Effector memory CD8-positive, alpha-beta T cell (primary cell): ENCODE data around the gene NOD1.
"Not testable (repeated sequence)": the region's sequence is repeated elsewhere in the genome, so short reads cannot be mapped to it uniquely, and the experiment has no call there.

ENCODE experiments used
- ATAC-seq: fragments of 150-1000 bp; cut with Tn5 transposase; replicated peaks from 2 replicates; pipeline ENCODE4 v1.10.0; 2021; ENCODE audit warnings: mild to moderate bottlenecking, moderate library complexity
- DNase-seq, 3 experiments: peaks; one replicate each; pipeline ENCODE4 v3.0.0; 2021
- H3K27ac Mint-ChIP-seq, 2 donors: one replicate each; pipeline ENCODE4 v1.8.0; 2022; ENCODE audit warnings: mild to moderate bottlenecking in 2 of 2, mixed read lengths in 2 of 2, moderate library complexity in 2 of 2
- H3K27me3 Mint-ChIP-seq, 2 donors: one replicate each; pipeline ENCODE4 v1.8.0; 2022; ENCODE audit warnings: mixed read lengths in 2 of 2
- H3K36me3 Mint-ChIP-seq: one replicate; pipeline ENCODE4 v1.8.0; 2022; ENCODE audit warnings: mild to moderate bottlenecking, moderate library complexity, mixed read lengths; ENCODE audit not compliant: insufficient read depth
- H3K4me1 Mint-ChIP-seq, 2 donors: one replicate each; pipeline ENCODE4 v1.8.0; 2022; ENCODE audit warnings: low read depth in 2 of 2, mixed read lengths in 2 of 2
- H3K4me3 Mint-ChIP-seq, 2 donors: one replicate each; pipeline ENCODE4 v1.8.0; 2022; ENCODE audit warnings: mild to moderate bottlenecking in 2 of 2, mixed read lengths in 2 of 2, moderate library complexity in 2 of 2
- H3K9me3 Mint-ChIP-seq, 2 donors: one replicate each; pipeline ENCODE4 v1.8.0; 2022; ENCODE audit warnings: mixed read lengths in 2 of 2

Gene NOD1

GRCh38 chr7:30487371-30487770 lies 8.8 kb upstream of the NOD1 start:
- ATAC-seq (no peak), DNase-seq (no peak)
- Mint-ChIP-seq H3K36me3 (no peaks in the 10 kb centered on the region), H3K27ac (no peak overlapping the region), H3K4me1 (no peaks in the 10 kb centered on the region), H3K9me3 (peaks cover 1 to 9% of the 10 kb centered on the region in 2 donors), H3K4me3 (no peak overlapping the region), H3K27me3 (peaks cover 0 to 9% of the 10 kb centered on the region in 2 donors)

- Mint-ChIP-seq H3K9me3 (no peaks in the 10 kb centered on the region), H3K27ac (no peak overlapping the region), H3K4me1 (no peaks in the 10 kb centered on the region), H3K4me3 (no peak overlapping the region), H3K27me3 (no peaks in the 10 kb centered on the region), H3K36me3 (no peaks in the 10 kb centered on the region)
- ATAC-seq (no peak), DNase-seq (no peak)
Observed at GRCh38 chr7:30485667-30486066, 7.1 kb upstream of the NOD1 start.

GRCh38 chr7:30481416-30481815 lies 2.8 kb upstream of the NOD1 start:
- peaks cover 5 to 18% of the 10 kb centered on the region in 2 donors for H3K4me1 Mint-ChIP-seq
- not testable (repeated sequence) for H3K27me3 Mint-ChIP-seq, H3K36me3 Mint-ChIP-seq, DNase-seq, H3K27ac Mint-ChIP-seq, H3K4me3 Mint-ChIP-seq, ATAC-seq, H3K9me3 Mint-ChIP-seq

- ATAC-seq = peak; percentile 57
Observed at GRCh38 chr7:30479202-30480120, 877 bp upstream of the NOD1 start.

GRCh38 chr7:30476459-30477145 lies 2.0 kb downstream of the NOD1 start:
- Mint-ChIP-seq H3K27ac (peak overlapping the region in 1 of 2 donors; percentile 74), H3K4me3 (peak overlapping the region in 1 of 2 donors; percentile 29), H3K9me3 (no peaks in the 10 kb centered on the region), H3K27me3 (no peaks in the 10 kb centered on the region), H3K36me3 (peaks cover 2% of the 10 kb centered on the region), H3K4me1 (peaks cover 40 to 52% of the 10 kb centered on the region in 2 donors)
- ATAC-seq = no peak
- DNase-seq = no peak

More at GRCh38 chr7:30479202-30480120, 877 bp upstream of the NOD1 start:
- peak in 2 of 3 experiments; percentile 12 to 14 for DNase-seq
- peaks cover 20 to 28% of the 10 kb centered on the region in 2 donors for H3K4me1 Mint-ChIP-seq
- H3K4me3 Mint-ChIP-seq = peak overlapping the region in 1 of 2 donors; percentile 95
- no peaks in the 10 kb centered on the region for H3K36me3 Mint-ChIP-seq
- H3K27ac Mint-ChIP-seq = no peak overlapping the region
- H3K27me3 Mint-ChIP-seq = no peaks in the 10 kb centered on the region
- H3K9me3 Mint-ChIP-seq = no peaks in the 10 kb centered on the region

GRCh38 chr7:30475580-30475979 lies 3.0 kb downstream of the NOD1 start:
- ATAC-seq (no peak), DNase-seq (no peak)
- peaks cover 2% of the 10 kb centered on the region for H3K36me3 Mint-ChIP-seq
- H3K9me3 Mint-ChIP-seq = no peaks in the 10 kb centered on the region
- no peaks in the 10 kb centered on the region for H3K27me3 Mint-ChIP-seq
- no peak overlapping the region for H3K4me3 Mint-ChIP-seq
- H3K4me1 Mint-ChIP-seq = peaks cover 45 to 61% of the 10 kb centered on the region in 2 donors
- H3K27ac Mint-ChIP-seq = peak overlapping the region; percentile 73 to 74

GRCh38 chr7:30474893-30475292 lies 3.7 kb downstream of the NOD1 start:
- Mint-ChIP-seq H3K9me3 (no peaks in the 10 kb centered on the region), H3K4me3 (no peak overlapping the region), H3K36me3 (peaks cover 2% of the 10 kb centered on the region), H3K27ac (no peak overlapping the region), H3K4me1 (peaks cover 48 to 62% of the 10 kb centered on the region in 2 donors), H3K27me3 (no peaks in the 10 kb centered on the region)
- DNase-seq (no peak), ATAC-seq (no peak)

GRCh38 chr7:30474485-30474884 lies 4.1 kb downstream of the NOD1 start:
- no peak for ATAC-seq
- Mint-ChIP-seq H3K4me3 (no peak overlapping the region), H3K36me3 (peaks cover 3% of the 10 kb centered on the region), H3K27ac (no peak overlapping the region), H3K27me3 (no peaks in the 10 kb centered on the region), H3K9me3 (no peaks in the 10 kb centered on the region), H3K4me1 (peaks cover 48 to 60% of the 10 kb centered on the region in 2 donors)
- no peak for DNase-seq

- Mint-ChIP-seq H3K4me3 (no peak overlapping the region), H3K9me3 (no peaks in the 10 kb centered on the region), H3K27ac (peak overlapping the region in 1 of 2 donors; percentile 56), H3K27me3 (no peaks in the 10 kb centered on the region), H3K4me1 (peaks cover 54 to 60% of the 10 kb centered on the region in 2 donors), H3K36me3 (peaks cover 6% of the 10 kb centered on the region)
- ATAC-seq = no peak
- no peak for DNase-seq
Observed at GRCh38 chr7:30473903-30474302, 4.7 kb downstream of the NOD1 start.

- DNase-seq (no peak), ATAC-seq (no peak)
- Mint-ChIP-seq H3K4me1 (peaks cover 59 to 64% of the 10 kb centered on the region in 2 donors), H3K27me3 (no peaks in the 10 kb centered on the region), H3K9me3 (no peaks in the 10 kb centered on the region), H3K36me3 (peaks cover 6% of the 10 kb centered on the region), H3K4me3 (peak overlapping the region in 1 of 2 donors; percentile 67), H3K27ac (peak overlapping the region in 1 of 2 donors; percentile 56)
Observed at GRCh38 chr7:30472784-30473775, 5.5 kb downstream of the NOD1 start.

- ATAC-seq (peak; percentile 50), DNase-seq (no peak)
- no peaks in the 10 kb centered on the region for H3K9me3 Mint-ChIP-seq
- peak overlapping the region; percentile 25 to 67 for H3K4me3 Mint-ChIP-seq
- H3K27me3 Mint-ChIP-seq = no peaks in the 10 kb centered on the region
- H3K27ac Mint-ChIP-seq = peak overlapping the region in 1 of 2 donors; percentile 56
- H3K36me3 Mint-ChIP-seq = peaks cover 6% of the 10 kb centered on the region
- H3K4me1 Mint-ChIP-seq = peaks cover 65 to 67% of the 10 kb centered on the region in 2 donors
Observed at GRCh38 chr7:30472081-30472783, 6.4 kb downstream of the NOD1 start.

- Mint-ChIP-seq H3K27ac (peak overlapping the region in 1 of 2 donors; percentile 56), H3K4me3 (peak overlapping the region in 1 of 2 donors; percentile 67), H3K36me3 (peaks cover 6% of the 10 kb centered on the region), H3K9me3 (no peaks in the 10 kb centered on the region), H3K4me1 (peaks cover 64 to 66% of the 10 kb centered on the region in 2 donors), H3K27me3 (no peaks in the 10 kb centered on the region)
- DNase-seq = peak in 1 of 3 experiments; percentile 8
- ATAC-seq = peak; percentile 87
Observed at GRCh38 chr7:30471205-30471604, 7.4 kb downstream of the NOD1 start.
